ENCODE data around the gene DNAH6. TPM values are rescaled to one million over a fixed set of nuclear protein-coding genes. Genes with fewer than 3 reads are reported as not detected.
"Not testable (repeated sequence)": the region's sequence is repeated elsewhere in the genome, so short reads cannot be mapped to it uniquely, and the experiment has no call there.

The DNAH6 gene, protein sequence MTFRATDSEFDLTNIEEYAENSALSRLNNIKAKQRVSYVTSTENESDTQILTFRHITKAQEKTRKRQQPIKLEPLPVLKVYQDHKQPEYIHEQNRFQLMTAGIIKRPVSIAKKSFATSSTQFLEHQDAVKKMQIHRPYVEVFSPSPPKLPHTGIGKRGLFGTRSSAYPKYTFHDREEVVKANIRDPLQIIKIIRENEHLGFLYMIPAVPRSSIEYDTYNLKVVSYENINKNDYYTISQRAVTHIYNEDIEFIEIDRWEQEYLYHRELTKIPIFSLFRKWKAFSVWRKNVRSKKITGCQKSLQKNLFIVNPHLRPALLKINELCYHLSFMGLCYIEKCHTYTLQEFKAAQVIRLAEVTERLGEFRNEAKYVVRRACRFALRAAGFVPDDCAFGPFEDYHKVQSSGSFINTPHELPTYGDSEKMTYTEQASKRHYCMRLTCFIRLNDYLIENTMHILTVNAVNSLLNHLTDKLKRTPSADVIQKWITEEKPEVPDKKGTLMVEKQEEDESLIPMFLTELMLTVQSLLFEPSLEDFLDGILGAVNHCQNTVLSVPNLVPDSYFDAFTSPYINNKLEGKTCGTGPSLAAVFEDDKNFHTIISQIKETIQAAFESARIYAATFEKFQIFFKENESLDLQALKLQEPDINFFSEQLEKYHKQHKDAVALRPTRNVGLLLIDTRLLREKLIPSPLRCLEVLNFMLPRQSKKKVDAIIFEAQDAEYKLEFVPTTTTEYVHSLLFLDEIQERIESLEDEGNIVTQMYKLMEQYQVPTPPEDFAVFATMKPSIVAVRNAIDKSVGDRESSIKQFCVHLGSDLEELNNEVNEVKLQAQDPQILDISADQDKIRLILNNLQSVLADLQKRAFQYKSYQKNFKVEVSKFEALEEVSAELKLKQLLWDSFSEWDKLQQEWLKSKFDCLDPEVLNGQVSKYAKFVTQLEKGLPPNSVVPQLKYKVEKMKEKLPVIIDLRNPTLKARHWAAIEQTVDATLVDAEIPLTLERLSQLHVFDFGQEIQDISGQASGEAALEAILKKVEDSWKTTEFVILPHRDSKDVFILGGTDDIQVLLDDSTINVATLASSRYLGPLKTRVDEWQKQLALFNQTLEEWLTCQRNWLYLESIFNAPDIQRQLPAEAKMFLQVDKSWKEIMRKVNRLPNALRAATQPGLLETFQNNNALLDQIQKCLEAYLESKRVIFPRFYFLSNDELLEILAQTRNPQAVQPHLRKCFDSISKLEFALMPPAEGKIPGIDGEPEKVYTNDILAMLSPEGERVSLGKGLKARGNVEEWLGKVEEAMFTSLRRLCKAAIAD (N-terminal part only)
- 0.10 TPM in 1 of 2 replicates, not detected in the other for total RNA-seq
- long read RNA-seq: 0 reads

DNA sequence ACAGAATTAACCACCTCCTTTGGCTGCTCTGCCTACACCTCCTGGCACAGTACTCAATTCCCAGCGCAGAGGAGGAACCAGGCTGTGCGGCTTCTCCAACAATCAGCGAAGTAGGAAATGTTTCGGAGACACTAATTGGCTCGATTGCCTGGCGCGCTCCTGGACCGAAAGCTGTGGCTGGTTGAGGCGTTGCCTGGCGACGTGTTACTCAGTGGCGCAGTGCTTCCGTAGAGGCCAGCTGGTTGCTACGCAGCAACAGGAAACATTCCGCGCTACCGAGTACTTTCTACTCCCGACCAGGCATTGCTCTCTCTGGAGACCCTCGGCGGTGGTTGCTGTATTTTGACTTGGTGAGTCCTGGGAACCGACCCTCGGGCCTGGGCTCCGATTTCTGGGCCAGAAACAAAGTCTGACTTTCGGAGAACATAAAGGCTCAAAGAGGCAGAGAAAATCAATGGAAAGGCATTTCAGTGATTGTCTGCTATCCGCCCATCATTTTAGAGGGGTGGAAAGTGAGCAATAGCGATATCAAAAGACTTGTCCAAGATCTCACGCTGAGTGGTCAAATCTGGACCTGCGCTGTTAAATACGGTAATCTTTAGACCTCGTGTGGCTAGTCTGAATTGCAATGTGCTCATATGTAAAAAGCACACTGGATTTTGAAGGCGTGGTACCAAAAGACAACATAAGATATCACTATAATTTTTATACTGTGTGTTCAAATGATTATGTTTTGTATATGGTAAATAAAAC lies at the start of gene DNAH6:
Gene DNAH6, plus strand, starts transcription at position 265 of the 753 bp plus-strand sequence. CDS start 1,329 bp downstream, outside the sequence.
- Mint-ChIP-seq H3K4me1 (ENCODE audit: unreplicated experiment) (peaks cover 5% of the 10 kb centered on the region), H3K27ac (ENCODE audit: unreplicated experiment) (peak within 1 kb of the TSS; percentile 80), H3K27me3 (ENCODE audit: unreplicated experiment) (peaks cover 41% of the 10 kb centered on the region), H3K9me3 (ENCODE audit: unreplicated experiment) (peaks cover 8% of the 10 kb centered on the region), H3K36me3 (ENCODE audit: unreplicated experiment) (no peaks in the 10 kb centered on the region), H3K4me3 (ENCODE audit: unreplicated experiment) (peak within 1 kb of the TSS; percentile 79)
- peak; percentile 95 for DNase-seq (ENCODE audit: extremely low spot score, unreplicated experiment)
- TF ChIP-seq, protein P1, sequence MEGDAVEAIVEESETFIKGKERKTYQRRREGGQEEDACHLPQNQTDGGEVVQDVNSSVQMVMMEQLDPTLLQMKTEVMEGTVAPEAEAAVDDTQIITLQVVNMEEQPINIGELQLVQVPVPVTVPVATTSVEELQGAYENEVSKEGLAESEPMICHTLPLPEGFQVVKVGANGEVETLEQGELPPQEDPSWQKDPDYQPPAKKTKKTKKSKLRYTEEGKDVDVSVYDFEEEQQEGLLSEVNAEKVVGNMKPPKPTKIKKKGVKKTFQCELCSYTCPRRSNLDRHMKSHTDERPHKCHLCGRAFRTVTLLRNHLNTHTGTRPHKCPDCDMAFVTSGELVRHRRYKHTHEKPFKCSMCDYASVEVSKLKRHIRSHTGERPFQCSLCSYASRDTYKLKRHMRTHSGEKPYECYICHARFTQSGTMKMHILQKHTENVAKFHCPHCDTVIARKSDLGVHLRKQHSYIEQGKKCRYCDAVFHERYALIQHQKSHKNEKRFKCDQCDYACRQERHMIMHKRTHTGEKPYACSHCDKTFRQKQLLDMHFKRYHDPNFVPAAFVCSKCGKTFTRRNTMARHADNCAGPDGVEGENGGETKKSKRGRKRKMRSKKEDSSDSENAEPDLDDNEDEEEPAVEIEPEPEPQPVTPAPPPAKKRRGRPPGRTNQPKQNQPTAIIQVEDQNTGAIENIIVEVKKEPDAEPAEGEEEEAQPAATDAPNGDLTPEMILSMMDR (IDR thresholded peaks at IDR 0.05): no peak

DNA sequence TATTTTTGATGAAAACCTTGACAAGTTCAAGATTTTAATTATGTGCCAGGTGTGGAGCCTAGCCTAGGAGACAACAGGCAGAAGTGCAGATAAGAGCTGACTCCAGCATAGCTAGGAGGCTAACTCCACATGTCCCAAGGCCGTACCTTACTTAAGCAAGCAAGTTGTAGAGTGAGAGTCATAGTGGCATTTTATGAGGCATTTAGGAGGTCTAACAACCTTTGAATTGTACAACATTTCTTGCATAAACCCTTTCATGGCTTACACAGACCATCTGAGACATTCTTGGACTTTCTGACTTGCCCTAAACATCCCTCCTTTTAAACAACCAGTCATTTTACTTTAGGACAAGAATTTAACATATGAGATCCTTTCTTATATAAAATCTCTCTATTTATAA lies 48.9 kb upstream of the DNAH6 start:
- no peak for DNase-seq (ENCODE audit: extremely low spot score, unreplicated experiment)
- no peaks in the 10 kb centered on the region for H3K36me3 Mint-ChIP-seq (ENCODE audit: unreplicated experiment)
- no peak overlapping the region for H3K27ac Mint-ChIP-seq (ENCODE audit: unreplicated experiment)
- H3K4me3 Mint-ChIP-seq (ENCODE audit: unreplicated experiment): no peak overlapping the region
- H3K9me3 Mint-ChIP-seq (ENCODE audit: unreplicated experiment): peaks cover 26% of the 10 kb centered on the region
- H3K27me3 Mint-ChIP-seq (ENCODE audit: unreplicated experiment): peaks cover 4% of the 10 kb centered on the region
- H3K4me1 Mint-ChIP-seq (ENCODE audit: unreplicated experiment): no peaks in the 10 kb centered on the region
- TF ChIP-seq, protein P1 (IDR thresholded peaks at IDR 0.05): no peak

DNA sequence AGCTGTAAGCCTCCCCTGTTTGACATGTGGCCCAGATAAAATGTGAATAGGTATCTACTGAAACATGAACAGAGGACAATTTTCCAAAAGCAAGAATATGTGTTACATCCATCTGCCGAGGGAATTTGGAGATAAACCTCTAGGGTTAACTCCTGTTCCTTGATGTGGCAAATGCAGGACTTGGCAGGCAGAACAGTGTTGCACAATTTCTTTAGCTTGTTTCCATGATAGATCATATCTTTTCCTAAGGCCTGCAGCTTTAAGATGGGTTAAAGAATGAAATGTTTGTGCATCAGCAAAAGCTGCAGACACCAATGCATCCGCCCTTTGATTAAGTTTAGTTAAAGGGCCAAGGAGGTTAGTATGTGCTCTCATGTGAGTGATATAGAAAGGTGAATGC lies 43.9 kb upstream of the DNAH6 start:
- not testable (repeated sequence) for H3K27ac Mint-ChIP-seq (ENCODE audit: unreplicated experiment); H3K27me3 Mint-ChIP-seq (ENCODE audit: unreplicated experiment); H3K36me3 Mint-ChIP-seq (ENCODE audit: unreplicated experiment); DNase-seq (ENCODE audit: extremely low spot score, unreplicated experiment); H3K4me3 Mint-ChIP-seq (ENCODE audit: unreplicated experiment); H3K4me1 Mint-ChIP-seq (ENCODE audit: unreplicated experiment)
- H3K9me3 Mint-ChIP-seq (ENCODE audit: unreplicated experiment): peaks cover 33% of the 10 kb centered on the region

DNA sequence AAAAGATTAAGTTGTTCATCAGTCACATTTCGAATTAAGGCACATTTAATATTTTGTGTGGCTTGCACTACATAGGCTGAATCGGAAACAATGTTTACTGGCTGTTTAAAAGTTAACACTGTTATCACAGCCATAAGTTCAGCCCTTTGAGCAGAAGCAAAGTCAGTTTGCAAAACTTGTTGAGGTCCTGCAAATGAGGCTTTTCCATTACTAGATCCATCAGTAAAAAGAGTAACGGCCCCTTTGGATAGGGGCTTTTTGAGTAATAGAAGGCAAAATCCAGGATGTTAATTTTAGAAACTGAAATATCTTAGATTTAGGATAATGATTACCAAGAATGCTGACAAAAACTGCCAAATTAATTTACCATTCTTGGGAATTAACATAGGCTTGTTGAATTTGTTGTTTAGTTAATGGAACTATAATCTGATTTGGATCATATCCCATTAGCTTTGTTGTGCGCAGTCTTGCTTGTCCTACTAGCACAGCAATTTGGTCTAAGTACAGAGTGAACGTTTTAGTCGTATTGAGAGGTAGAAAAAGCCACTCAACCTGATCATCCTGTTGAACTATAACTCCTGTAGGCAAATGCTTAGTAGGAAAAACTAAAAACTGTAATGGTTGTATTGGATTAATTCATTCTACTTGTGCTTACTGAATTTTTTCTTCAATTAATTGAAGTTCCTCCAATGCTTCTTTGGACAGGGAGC lies 43.3 kb upstream of the DNAH6 start:
- TF ChIP-seq, protein P1 (IDR thresholded peaks at IDR 0.05): no peak
- Mint-ChIP-seq H3K36me3 (ENCODE audit: unreplicated experiment) (no peaks in the 10 kb centered on the region), H3K27ac (ENCODE audit: unreplicated experiment) (no peak overlapping the region), H3K9me3 (ENCODE audit: unreplicated experiment) (peaks cover 37% of the 10 kb centered on the region), H3K27me3 (ENCODE audit: unreplicated experiment) (peaks cover 7% of the 10 kb centered on the region), H3K4me1 (ENCODE audit: unreplicated experiment) (no peaks in the 10 kb centered on the region), H3K4me3 (ENCODE audit: unreplicated experiment) (no peak overlapping the region)
- DNase-seq (ENCODE audit: extremely low spot score, unreplicated experiment): no peak
